ENCODE measurements around the gene FAM210A.

FAM210A gene

DNA sequence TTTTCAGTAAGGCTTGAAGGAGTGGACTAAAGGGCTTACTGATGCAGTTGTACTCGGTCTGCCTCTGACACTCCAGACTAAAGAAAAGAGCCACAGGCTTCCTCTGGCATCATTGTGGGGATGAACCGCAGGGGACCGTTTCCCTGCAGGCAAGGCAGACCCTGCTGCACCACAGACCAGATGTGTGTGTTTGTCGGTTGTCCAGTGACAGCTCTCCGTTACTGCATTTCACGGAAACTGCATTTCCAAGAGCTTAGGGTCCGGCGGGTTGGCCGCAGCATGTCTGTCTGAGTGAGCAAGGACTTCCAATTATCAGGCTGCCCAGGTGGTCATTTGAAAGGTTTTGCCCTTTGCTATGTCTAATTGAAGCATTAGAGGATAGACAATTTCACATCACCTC lies 98.1 kb downstream of the FAM210A start:
- H2BK12ac ChIP-seq (ENCODE audit: low read length) = no peak overlapping the region
- no peak overlapping the region for H4K8ac ChIP-seq (ENCODE audit: low read depth, low read length)
- no peaks in the 10 kb centered on the region for H3K79me1 ChIP-seq (ENCODE audit: low read length)
- no peak overlapping the region for H4K12ac ChIP-seq (ENCODE audit: low read depth, low read length)
- no peak for DNase-seq
- H3K4ac ChIP-seq (ENCODE audit: low read depth, low read length) = no peak overlapping the region
- H3K14ac ChIP-seq (ENCODE audit: low read length) = no peak overlapping the region
- no peak overlapping the region for H2BK5ac ChIP-seq (ENCODE audit: low read depth, low read length, poor library complexity)
- H3K18ac ChIP-seq (ENCODE audit: low read length) = no peak overlapping the region
- H3K9me3 ChIP-seq (ENCODE audit: insufficient read depth, low read depth, low read length) = peaks cover 10% of the 10 kb centered on the region
- H3K23ac ChIP-seq (ENCODE audit: low read length) = no peak overlapping the region
- H2AFZ ChIP-seq (ENCODE audit: insufficient read depth, low read length, poor library complexity) = no peak overlapping the region
- no peak overlapping the region for H2AK5ac ChIP-seq (ENCODE audit: low read length)
- no peak overlapping the region for H3K4me2 ChIP-seq (ENCODE audit: low read length)
- no peak overlapping the region for H4K91ac ChIP-seq (ENCODE audit: low read depth, low read length)
- no peaks in the 10 kb centered on the region for H3K4me1 ChIP-seq (ENCODE audit: control insufficient read depth in 1 of 2, insufficient read depth in 2 of 2, low read length in 2 of 2)
- H3K4me3 ChIP-seq (ENCODE audit: low read depth, low read length) = no peak overlapping the region
- no peaks in the 10 kb centered on the region for H3K79me2 ChIP-seq (ENCODE audit: control insufficient read depth, insufficient read depth, low read length, poor library complexity)
- WGBS (ENCODE audit: extremely low coverage, insufficient coverage, insufficient read length) = no CpG with 5 or more reads among the region's 9 CpGs
- no peaks in the 10 kb centered on the region for H3K27me3 ChIP-seq (ENCODE audit: insufficient read depth, low read length)
- H3K9ac ChIP-seq (ENCODE audit: low read length) = no peak overlapping the region
- H3K36me3 ChIP-seq (ENCODE audit: control insufficient read depth in 1 of 2, insufficient read depth in 2 of 2, low read length in 2 of 2) = no peaks in the 10 kb centered on the region
- no peak overlapping the region for H2BK120ac ChIP-seq (ENCODE audit: insufficient read depth, low read length, poor library complexity)
- H3K27ac ChIP-seq (ENCODE audit: low read depth, low read length) = no peak overlapping the region

DNA sequence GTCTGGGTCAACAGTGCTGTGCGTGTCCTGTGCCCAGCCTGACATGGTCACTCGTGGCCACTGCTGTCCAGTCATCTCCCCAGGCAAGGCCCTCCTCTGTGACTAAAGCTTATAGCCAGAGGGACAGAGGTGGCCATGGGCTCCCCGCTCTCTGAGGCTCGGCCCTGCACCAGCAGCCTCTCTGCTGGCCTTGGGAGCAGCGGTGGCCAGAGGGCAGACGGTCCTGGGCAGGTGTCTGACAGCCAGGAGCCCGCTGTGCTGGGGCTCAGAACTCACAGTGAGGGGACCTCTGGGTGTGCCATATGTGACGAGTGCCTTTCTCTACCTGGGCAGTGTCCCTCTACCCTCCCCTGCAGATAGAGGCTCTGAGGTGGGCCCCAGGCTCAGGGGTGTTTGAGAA lies 98.7 kb downstream of the FAM210A start:
- Histone ChIP-seq H3K18ac (ENCODE audit: low read length) (no peak overlapping the region), H4K12ac (ENCODE audit: low read depth, low read length) (no peak overlapping the region), H3K23ac (ENCODE audit: low read length) (no peak overlapping the region), H4K91ac (ENCODE audit: low read depth, low read length) (no peak overlapping the region), H3K79me2 (ENCODE audit: control insufficient read depth, insufficient read depth, low read length, poor library complexity) (no peaks in the 10 kb centered on the region), H3K4me1 (ENCODE audit: control insufficient read depth in 1 of 2, insufficient read depth in 2 of 2, low read length in 2 of 2) (no peaks in the 10 kb centered on the region), H3K36me3 (ENCODE audit: control insufficient read depth in 1 of 2, insufficient read depth in 2 of 2, low read length in 2 of 2) (no peaks in the 10 kb centered on the region), H3K9me3 (ENCODE audit: insufficient read depth, low read depth, low read length) (peaks cover 10% of the 10 kb centered on the region), H3K27me3 (ENCODE audit: insufficient read depth, low read length) (no peaks in the 10 kb centered on the region), H3K4me2 (ENCODE audit: low read length) (no peak overlapping the region), H2BK120ac (ENCODE audit: insufficient read depth, low read length, poor library complexity) (no peak overlapping the region), H4K8ac (ENCODE audit: low read depth, low read length) (no peak overlapping the region), H3K14ac (ENCODE audit: low read length) (no peak overlapping the region), H3K4me3 (ENCODE audit: low read depth, low read length) (no peak overlapping the region), H3K27ac (ENCODE audit: low read depth, low read length) (no peak overlapping the region), H2AFZ (ENCODE audit: insufficient read depth, low read length, poor library complexity) (no peak overlapping the region), H2BK12ac (ENCODE audit: low read length) (no peak overlapping the region), H3K9ac (ENCODE audit: low read length) (no peak overlapping the region), H3K4ac (ENCODE audit: low read depth, low read length) (no peak overlapping the region), H2AK5ac (ENCODE audit: low read length) (no peak overlapping the region), H3K79me1 (ENCODE audit: low read length) (no peaks in the 10 kb centered on the region), H2BK5ac (ENCODE audit: low read depth, low read length, poor library complexity) (no peak overlapping the region)
- DNase-seq = no peak
- no CpG with 5 or more reads among the region's 8 CpGs for WGBS (ENCODE audit: extremely low coverage, insufficient coverage, insufficient read length)

DNA sequence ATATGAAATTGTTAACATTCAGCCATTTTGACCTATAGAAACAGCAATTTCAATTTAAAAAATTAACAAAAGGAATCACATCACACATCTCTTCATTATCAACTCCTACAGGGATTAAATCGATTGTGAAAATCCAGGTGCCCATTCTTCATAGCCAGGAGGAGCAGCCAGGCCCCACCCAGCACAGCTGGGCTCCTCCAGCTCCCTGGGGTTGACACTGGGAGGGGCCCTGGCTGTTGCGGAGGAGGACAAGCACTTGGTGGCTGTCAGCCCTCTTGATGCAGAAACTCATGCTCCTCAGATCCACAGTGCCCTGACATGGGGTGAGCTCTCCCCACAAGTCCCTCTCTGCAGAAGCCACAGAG lies 99.8 kb downstream of the FAM210A start:
- no CpG with 5 or more reads among the region's 2 CpGs for WGBS (ENCODE audit: extremely low coverage, insufficient coverage, insufficient read length)
- Histone ChIP-seq H3K4ac (ENCODE audit: low read depth, low read length) (no peak overlapping the region), H3K18ac (ENCODE audit: low read length) (no peak overlapping the region)

DNA sequence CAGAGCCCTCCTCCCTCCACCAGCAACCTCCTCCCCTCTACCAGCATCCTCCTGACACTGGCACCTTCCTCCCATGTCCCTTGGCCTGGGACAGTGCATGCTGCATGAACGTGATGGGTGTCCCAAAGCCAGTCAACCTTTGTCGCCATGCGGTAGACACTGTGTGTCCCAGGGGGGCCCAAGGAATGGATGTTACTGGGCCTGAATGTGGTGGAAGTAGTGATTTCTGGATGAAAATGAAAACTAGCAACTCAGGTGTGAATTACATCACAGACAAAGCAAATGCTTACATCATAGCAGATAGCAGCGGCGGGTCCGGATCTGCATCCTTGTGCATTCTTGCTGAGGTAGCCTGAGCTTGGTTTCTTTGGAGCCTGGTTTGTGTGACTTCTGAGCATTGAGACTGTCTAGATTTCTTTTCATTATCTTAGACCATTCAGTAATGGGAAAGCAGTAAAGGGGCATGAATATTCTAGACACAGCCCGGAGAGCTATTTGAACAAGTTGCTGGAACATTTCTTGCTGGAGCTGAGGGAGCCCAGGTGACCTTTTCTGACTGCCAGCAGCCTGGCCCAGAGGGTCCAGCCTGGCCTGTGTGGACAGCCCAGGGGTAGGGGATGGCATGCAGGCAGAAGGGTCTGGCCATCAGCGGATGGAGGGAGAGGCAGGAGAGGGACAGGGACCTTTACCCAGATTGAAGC lies 100.4 kb downstream of the FAM210A start:
- Histone ChIP-seq H3K27me3 (ENCODE audit: insufficient read depth, low read length) (no peaks in the 10 kb centered on the region), H3K36me3 (ENCODE audit: control insufficient read depth in 1 of 2, insufficient read depth in 2 of 2, low read length in 2 of 2) (no peaks in the 10 kb centered on the region), H4K8ac (ENCODE audit: low read depth, low read length) (no peak overlapping the region), H2AFZ (ENCODE audit: insufficient read depth, low read length, poor library complexity) (no peak overlapping the region), H2AK5ac (ENCODE audit: low read length) (no peak overlapping the region), H3K14ac (ENCODE audit: low read length) (no peak overlapping the region), H3K4me2 (ENCODE audit: low read length) (no peak overlapping the region), H3K9me3 (ENCODE audit: insufficient read depth, low read depth, low read length) (peaks cover 3% of the 10 kb centered on the region), H3K79me1 (ENCODE audit: low read length) (no peaks in the 10 kb centered on the region), H4K91ac (ENCODE audit: low read depth, low read length) (no peak overlapping the region), H2BK120ac (ENCODE audit: insufficient read depth, low read length, poor library complexity) (no peak overlapping the region), H2BK5ac (ENCODE audit: low read depth, low read length, poor library complexity) (no peak overlapping the region), H3K4me3 (ENCODE audit: low read depth, low read length) (no peak overlapping the region), H3K4me1 (ENCODE audit: control insufficient read depth in 1 of 2, insufficient read depth in 2 of 2, low read length in 2 of 2) (no peaks in the 10 kb centered on the region), H3K79me2 (ENCODE audit: control insufficient read depth, insufficient read depth, low read length, poor library complexity) (no peaks in the 10 kb centered on the region), H4K12ac (ENCODE audit: low read depth, low read length) (no peak overlapping the region), H3K23ac (ENCODE audit: low read length) (no peak overlapping the region), H2BK12ac (ENCODE audit: low read length) (no peak overlapping the region), H3K4ac (ENCODE audit: low read depth, low read length) (no peak overlapping the region), H3K18ac (ENCODE audit: low read length) (no peak overlapping the region), H3K27ac (ENCODE audit: low read depth, low read length) (no peak overlapping the region), H3K9ac (ENCODE audit: low read length) (no peak overlapping the region)
- no peak for DNase-seq
- WGBS (ENCODE audit: extremely low coverage, insufficient coverage, insufficient read length) = no CpG with 5 or more reads among the region's 8 CpGs

More for the DNA sequence above, 99.8 kb downstream of the FAM210A start:
- no peak overlapping the region for H2BK12ac ChIP-seq (ENCODE audit: low read length)
- no peak overlapping the region for H4K91ac ChIP-seq (ENCODE audit: low read depth, low read length)
- no peaks in the 10 kb centered on the region for H3K79me2 ChIP-seq (ENCODE audit: control insufficient read depth, insufficient read depth, low read length, poor library complexity)
- no peaks in the 10 kb centered on the region for H3K27me3 ChIP-seq (ENCODE audit: insufficient read depth, low read length)
- H2AK5ac ChIP-seq (ENCODE audit: low read length) = no peak overlapping the region
- no peak for DNase-seq
- H2BK120ac ChIP-seq (ENCODE audit: insufficient read depth, low read length, poor library complexity) = no peak overlapping the region
- no peak overlapping the region for H3K14ac ChIP-seq (ENCODE audit: low read length)
- H4K8ac ChIP-seq (ENCODE audit: low read depth, low read length) = no peak overlapping the region
- no peaks in the 10 kb centered on the region for H3K79me1 ChIP-seq (ENCODE audit: low read length)
- H3K36me3 ChIP-seq (ENCODE audit: control insufficient read depth in 1 of 2, insufficient read depth in 2 of 2, low read length in 2 of 2) = no peaks in the 10 kb centered on the region
- peaks cover 3% of the 10 kb centered on the region for H3K9me3 ChIP-seq (ENCODE audit: insufficient read depth, low read depth, low read length)
- no peak overlapping the region for H3K9ac ChIP-seq (ENCODE audit: low read length)
- H4K12ac ChIP-seq (ENCODE audit: low read depth, low read length) = no peak overlapping the region
- H3K23ac ChIP-seq (ENCODE audit: low read length) = no peak overlapping the region
- no peak overlapping the region for H3K4me3 ChIP-seq (ENCODE audit: low read depth, low read length)
- no peak overlapping the region for H2BK5ac ChIP-seq (ENCODE audit: low read depth, low read length, poor library complexity)
- no peak overlapping the region for H2AFZ ChIP-seq (ENCODE audit: insufficient read depth, low read length, poor library complexity)
- H3K4me2 ChIP-seq (ENCODE audit: low read length) = no peak overlapping the region
- no peak overlapping the region for H3K27ac ChIP-seq (ENCODE audit: low read depth, low read length)
- no peaks in the 10 kb centered on the region for H3K4me1 ChIP-seq (ENCODE audit: control insufficient read depth in 1 of 2, insufficient read depth in 2 of 2, low read length in 2 of 2)
